Testis (tissue), 2 donors: ENCODE data around the gene STEAP1.

Source experiments
- POLR2A ChIP-seq: fragments of 450-650 bp; IDR thresholded peaks from one replicate; pipeline ENCODE4 v1.6.1; 2017; ENCODE audit warnings: antibody characterized with exemption, mild to moderate bottlenecking, moderate library complexity
- TF ChIP-seq, protein P1 (sequence below), 3 experiments: fragments of 450-650 bp in 2 of 3; fragments of 200-600 bp in 1 of 3; sonication (generic) in 1 of 3; IDR thresholded peaks; one replicate each; pipeline ENCODE4 v1.5.1; 2016 to 2019; ENCODE audit warnings: antibody characterized with exemption in 3 of 3, mild to moderate bottlenecking in 2 of 3, moderate library complexity in 1 of 3

DNA sequence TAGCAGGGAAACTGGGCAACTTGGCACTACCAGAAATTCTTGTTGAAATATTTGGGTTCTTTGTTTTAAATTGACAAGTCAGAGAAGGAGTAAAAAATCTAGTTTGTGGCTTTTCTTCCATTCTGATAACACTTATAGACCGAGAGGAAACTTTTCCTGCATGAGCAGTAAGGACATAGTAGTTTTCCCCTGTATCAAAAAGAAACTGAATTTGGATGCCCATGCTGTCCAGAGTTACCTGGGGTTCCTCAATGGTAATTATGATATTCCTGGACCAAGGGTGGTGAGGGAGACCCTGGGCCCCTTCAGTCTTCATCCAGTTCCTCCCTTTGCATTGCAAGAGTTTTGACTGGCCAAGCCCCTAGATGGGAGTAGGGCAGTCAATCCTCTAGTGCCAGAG is 37.4 kb downstream of the STEAP1 start:
- no peak for TF ChIP-seq POLR2A
- TF ChIP-seq, protein P1, sequence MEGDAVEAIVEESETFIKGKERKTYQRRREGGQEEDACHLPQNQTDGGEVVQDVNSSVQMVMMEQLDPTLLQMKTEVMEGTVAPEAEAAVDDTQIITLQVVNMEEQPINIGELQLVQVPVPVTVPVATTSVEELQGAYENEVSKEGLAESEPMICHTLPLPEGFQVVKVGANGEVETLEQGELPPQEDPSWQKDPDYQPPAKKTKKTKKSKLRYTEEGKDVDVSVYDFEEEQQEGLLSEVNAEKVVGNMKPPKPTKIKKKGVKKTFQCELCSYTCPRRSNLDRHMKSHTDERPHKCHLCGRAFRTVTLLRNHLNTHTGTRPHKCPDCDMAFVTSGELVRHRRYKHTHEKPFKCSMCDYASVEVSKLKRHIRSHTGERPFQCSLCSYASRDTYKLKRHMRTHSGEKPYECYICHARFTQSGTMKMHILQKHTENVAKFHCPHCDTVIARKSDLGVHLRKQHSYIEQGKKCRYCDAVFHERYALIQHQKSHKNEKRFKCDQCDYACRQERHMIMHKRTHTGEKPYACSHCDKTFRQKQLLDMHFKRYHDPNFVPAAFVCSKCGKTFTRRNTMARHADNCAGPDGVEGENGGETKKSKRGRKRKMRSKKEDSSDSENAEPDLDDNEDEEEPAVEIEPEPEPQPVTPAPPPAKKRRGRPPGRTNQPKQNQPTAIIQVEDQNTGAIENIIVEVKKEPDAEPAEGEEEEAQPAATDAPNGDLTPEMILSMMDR (IDR thresholded peaks at IDR 0.05), result no peak
